ENCODE measurements around the gene MNAT1.

GRCh38 chr14:60862283-60862682, 127.7 kb downstream of the MNAT1 start:
- TF ChIP-seq JUNB (IDR thresholded peaks at IDR 0.05), result no peak
- TF ChIP-seq, protein P1, sequence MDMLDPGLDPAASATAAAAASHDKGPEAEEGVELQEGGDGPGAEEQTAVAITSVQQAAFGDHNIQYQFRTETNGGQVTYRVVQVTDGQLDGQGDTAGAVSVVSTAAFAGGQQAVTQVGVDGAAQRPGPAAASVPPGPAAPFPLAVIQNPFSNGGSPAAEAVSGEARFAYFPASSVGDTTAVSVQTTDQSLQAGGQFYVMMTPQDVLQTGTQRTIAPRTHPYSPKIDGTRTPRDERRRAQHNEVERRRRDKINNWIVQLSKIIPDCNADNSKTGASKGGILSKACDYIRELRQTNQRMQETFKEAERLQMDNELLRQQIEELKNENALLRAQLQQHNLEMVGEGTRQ (IDR thresholded peaks at IDR 0.05), result no peak
- no peak for TF ChIP-seq PBX3 (IDR thresholded peaks at IDR 0.05)
- TF ChIP-seq, protein P2, sequence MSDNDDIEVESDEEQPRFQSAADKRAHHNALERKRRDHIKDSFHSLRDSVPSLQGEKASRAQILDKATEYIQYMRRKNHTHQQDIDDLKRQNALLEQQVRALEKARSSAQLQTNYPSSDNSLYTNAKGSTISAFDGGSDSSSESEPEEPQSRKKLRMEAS (IDR thresholded peaks at IDR 0.05), result no peak
- no peak for TF ChIP-seq EP300 (IDR thresholded peaks at IDR 0.05)
- TF ChIP-seq, protein P3, sequence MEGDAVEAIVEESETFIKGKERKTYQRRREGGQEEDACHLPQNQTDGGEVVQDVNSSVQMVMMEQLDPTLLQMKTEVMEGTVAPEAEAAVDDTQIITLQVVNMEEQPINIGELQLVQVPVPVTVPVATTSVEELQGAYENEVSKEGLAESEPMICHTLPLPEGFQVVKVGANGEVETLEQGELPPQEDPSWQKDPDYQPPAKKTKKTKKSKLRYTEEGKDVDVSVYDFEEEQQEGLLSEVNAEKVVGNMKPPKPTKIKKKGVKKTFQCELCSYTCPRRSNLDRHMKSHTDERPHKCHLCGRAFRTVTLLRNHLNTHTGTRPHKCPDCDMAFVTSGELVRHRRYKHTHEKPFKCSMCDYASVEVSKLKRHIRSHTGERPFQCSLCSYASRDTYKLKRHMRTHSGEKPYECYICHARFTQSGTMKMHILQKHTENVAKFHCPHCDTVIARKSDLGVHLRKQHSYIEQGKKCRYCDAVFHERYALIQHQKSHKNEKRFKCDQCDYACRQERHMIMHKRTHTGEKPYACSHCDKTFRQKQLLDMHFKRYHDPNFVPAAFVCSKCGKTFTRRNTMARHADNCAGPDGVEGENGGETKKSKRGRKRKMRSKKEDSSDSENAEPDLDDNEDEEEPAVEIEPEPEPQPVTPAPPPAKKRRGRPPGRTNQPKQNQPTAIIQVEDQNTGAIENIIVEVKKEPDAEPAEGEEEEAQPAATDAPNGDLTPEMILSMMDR (IDR thresholded peaks at IDR 0.05), result no peak
- TF ChIP-seq POLR2A (IDR thresholded peaks at IDR 0.05; ENCODE audit: low read length), result no peak
- no peak for TF ChIP-seq NPAS2 (CRISPR knock-in tag; IDR thresholded peaks at IDR 0.05; ENCODE audit: borderline replicate concordance)
- TF ChIP-seq ELK1 (IDR thresholded peaks at IDR 0.05; ENCODE audit: low read depth, low read length), result no peak
- no peak for TF ChIP-seq HDAC2 (IDR thresholded peaks at IDR 0.05)

Data from A549 (cell line).